HS-5 (cell line): ENCODE results near the gene PLEKHM2.

ENCODE experiments used
- DNase-seq: peaks from one replicate; pipeline ENCODE4 v3.0.0-alpha.2; 2012; ENCODE audit warnings: low read depth

PLEKHM2 gene

GRCh38 chr1:15760520-15761211, 76.5 kb downstream of the PLEKHM2 start:
- peak; percentile 56 for DNase-seq

- no peak for DNase-seq
These were observed 77.4 kb downstream of the PLEKHM2 start for GRCh38 chr1:15761366-15762128.

- no peak for DNase-seq
These were observed 78.4 kb downstream of the PLEKHM2 start for GRCh38 chr1:15762546-15762945.

GRCh38 chr1:15764269-15764764, 80.2 kb downstream of the PLEKHM2 start:
- DNase-seq: no peak

GRCh38 chr1:15764890-15765289, 80.8 kb downstream of the PLEKHM2 start:
- DNase-seq: no peak

- no peak for DNase-seq
These were observed 81.5 kb downstream of the PLEKHM2 start for GRCh38 chr1:15765495-15766194.

GRCh38 chr1:15767941-15768340, 83.8 kb downstream of the PLEKHM2 start:
- DNase-seq: no peak

- DNase-seq: no peak
These were observed 84.3 kb downstream of the PLEKHM2 start for GRCh38 chr1:15768388-15768787.

GRCh38 chr1:15770313-15770962, 86.3 kb downstream of the PLEKHM2 start:
- no peak for DNase-seq

- DNase-seq: no peak
These were observed 87.9 kb downstream of the PLEKHM2 start for GRCh38 chr1:15771836-15772515.

GRCh38 chr1:15775706-15776105, 91.6 kb downstream of the PLEKHM2 start:
- DNase-seq: no peak

GRCh38 chr1:15777909-15778707, 94.0 kb downstream of the PLEKHM2 start:
- no peak for DNase-seq
